ENCODE measurements around the gene UPK3A.
"Not testable (repeated sequence)": the region's sequence is repeated elsewhere in the genome, so short reads cannot be mapped to it uniquely, and the experiment has no call there.

The UPK3A gene

GRCh38 chr22:45285263-45286058, 712 bp downstream of the UPK3A start:
- DNase-seq, result no peak

- no peak for DNase-seq
Measured at GRCh38 chr22:45286854-45287551, 2.3 kb downstream of the UPK3A start.

DNA sequence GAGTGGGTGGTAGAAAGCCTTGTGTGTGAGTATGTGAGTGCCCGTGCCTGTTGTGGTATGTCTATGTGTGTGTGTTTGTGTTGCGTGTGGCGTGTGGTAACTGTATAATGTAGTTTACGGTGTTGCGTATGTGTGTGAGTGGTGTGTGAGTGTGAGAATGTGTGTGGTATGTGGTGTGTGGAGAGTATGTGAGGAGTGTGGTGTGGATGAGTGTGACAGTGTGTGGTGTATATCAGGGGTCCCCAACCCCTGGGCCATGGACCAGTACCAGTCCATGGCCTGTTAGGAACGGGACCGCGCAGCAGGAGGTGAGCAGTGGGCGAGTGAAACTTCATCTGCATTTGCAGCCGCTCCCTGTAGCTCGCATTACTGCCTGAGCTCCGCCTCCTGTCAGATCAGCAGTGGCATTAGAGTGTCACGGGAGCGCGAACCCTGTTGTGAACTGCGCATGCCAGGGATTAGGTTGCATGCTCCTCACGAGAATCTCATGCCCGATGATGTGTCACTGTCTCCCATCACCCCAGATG, 5.7 kb downstream of the UPK3A start:
- no peak for DNase-seq

DNA sequence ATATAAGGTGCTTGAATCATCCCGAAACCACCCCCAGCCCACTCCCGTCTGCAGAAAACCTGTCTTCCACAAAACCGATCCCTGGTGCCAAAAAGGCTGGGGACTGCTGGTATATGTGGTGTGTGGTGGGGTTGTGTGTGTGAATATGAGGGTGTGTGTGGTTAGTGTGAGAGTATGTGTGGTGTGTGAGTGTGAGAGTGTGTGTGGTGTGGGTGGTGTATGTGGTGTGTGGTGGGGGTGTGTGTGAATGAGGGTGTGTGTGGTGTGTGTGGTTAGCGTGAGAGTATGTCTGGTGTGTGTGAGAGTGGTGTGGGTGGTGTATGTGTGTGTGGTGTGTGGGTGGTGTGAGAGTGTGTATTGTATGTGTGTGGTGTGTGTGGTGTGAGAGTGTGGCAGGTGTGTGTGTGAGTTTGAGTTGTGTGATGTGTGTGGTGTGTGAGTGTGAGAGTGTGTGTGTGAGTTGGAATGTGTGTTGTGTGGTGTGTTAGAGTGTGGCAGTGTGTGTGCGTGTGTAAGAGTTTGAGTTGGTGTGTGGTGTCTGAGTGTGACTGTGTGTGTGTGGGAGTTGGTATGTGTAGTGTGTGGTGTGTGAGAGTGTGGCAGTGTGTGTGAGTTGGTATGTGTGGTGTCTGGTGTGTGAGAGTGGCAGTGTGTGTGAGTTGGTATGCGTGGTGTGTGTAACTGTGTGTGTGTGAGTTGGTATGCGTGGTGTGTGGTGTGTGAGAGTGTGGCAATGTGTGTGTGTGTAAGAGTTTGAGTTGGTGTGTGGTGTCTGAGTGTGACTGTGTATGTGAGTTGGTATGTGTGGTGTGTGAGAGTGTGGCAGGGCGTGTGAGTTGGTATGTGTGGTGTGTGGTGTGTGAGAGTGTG, 6.5 kb downstream of the UPK3A start:
- peak; percentile 35 to 36 for DNase-seq

GRCh38 chr22:45291931-45292290, 7.2 kb downstream of the UPK3A start:
- DNase-seq, result no peak

DNA sequence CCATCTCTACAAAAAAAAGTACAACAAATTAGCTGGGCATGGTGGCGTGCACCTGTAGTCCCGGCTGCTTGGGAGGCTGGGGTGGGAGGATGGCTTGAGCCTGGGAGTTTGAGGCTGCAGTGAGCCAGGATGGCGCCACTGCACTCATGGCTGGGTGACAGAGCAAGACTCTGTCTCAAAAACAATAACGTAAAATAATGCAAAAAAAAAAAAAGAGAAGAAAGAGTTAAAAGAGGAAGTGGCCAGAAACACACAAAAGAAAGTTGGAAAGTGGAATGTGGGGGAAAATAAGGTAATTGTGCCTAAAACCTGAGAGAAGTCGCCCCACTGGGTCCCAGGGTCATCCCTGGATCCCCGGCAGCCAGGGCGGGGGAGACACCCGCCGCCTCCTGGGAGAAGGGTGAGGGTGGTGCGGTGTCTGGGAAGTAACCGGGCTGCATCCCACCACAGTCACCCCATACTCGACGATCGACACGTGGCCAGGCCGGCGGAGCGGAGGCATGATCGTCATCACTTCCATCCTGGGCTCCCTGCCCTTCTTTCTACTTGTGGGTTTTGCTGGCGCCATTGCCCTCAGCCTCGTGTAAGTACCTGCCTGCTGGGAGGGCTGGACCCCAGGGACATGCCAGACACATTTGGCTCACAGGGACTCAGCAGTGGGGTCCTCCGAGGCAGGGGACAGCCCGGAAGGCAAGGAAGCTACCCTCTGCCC, 8.1 kb downstream of the UPK3A start:
- no peak for DNase-seq

DNA sequence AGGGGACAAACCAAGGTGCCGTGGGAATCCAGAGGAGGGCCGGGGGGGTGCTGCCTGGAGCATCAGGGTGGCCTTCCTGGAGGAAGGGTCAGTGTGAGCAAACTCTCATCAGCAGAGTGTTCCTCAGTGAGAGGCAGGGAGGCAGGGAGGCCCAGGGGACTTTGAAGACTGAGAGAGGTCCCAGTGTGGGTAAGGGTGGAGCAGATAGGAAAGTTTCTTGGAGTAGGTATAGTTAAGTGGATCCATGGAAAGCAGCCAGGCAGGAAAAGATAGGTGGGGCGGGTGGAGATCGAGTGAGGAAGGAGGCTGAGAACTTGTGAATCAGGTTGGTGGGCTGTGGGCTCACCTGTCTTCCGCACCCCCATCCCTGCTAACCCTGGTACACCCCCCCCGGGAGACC, 9.3 kb downstream of the UPK3A start:
- no peak for DNase-seq

DNA sequence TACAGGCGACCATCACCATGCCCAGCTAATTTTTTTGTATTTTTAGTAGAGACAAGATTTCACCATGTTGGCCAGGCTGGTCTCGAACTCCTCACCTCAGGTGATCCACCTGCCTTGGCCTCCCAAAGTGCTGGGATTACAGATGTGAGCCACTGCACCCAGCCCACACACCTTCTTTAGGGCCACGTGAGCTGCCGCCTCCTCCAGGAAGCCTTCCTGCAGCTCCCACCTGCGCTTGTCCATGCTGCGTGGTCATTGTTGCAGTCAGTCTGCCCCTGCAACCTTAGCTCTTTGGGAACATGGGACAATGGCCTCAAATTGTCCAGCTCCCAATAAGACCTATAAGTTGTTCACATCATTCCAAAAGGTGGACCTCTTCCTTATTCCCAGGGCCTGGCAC, 10.3 kb downstream of the UPK3A start:
- DNase-seq, result not testable (repeated sequence)

DNA sequence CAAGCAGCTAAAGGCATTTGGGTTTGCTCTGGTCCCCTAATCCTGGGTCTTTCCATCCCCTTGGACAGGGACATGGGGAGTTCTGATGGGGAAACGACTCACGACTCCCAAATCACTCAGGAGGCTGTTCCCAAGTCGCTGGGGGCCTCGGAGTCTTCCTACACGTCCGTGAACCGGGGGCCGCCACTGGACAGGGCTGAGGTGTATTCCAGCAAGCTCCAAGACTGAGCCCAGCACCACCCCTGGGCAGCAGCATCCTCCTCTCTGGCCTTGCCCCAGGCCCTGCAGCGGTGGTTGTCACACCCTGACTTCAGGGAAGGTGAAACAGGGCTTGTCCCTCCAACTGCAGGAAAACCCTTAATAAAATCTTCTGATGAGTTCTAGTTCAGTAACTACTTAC, 10.7 kb downstream of the UPK3A start:
- DNase-seq, result no peak

DNA sequence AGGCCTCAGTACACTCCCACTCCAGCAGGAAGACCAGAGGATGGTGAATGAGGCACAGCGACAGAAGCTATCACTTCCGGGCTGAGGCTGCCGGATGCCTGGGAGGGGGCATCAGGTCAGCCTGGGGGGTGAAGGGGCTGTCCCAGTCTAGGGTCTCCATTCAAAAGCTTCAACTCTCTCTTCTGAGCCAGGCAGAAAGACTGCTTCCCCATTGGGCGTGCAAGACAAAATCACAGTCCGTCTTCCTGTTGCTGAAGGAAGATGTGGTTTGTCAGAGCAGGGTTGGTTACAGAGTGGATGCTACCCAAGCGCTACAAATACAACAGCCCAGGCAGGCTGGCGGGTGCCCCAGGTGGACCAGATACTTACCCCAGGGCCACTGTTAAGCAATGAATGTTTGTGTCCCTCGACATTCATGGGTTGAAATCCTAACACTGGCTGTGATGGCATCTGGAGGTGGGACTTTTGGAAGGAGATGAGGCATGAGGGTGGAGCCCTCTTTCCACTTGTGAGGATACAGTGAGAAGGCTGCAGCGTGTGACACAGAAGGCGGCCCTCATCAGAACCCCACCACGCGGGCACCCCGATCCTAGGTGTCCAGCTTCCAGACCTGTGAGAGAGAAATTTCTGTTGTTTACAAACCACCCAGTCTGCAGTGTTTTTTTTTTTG, 12.0 kb downstream of the UPK3A start:
- peak in 1 of 2 experiments; percentile 38 for DNase-seq

- DNase-seq, result no peak
Measured at GRCh38 chr22:45298934-45299505, 14.3 kb downstream of the UPK3A start.

- DNase-seq, result no peak
Measured at GRCh38 chr22:45302751-45303150, 18.0 kb downstream of the UPK3A start.

DNA sequence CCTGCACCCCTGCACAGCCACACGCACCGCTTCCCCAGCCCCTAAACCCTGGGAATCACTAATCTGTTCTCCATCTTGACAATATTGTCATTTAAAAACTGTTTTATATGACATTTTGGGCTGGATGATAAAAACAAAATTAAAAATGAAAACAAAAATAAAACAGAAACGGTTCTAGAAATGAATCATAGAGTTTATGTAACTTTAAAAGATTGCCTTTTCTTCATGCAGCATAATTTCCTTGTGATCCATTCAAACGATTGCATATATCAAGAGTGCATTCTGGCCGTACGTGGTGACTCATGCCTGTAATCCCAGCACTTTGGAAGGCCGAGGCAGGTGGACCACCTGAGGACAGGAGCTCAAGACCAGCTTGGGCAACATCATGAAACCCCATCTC, 18.4 kb downstream of the UPK3A start:
- DNase-seq, result no peak

GRCh38 chr22:45304971-45305370, 20.2 kb downstream of the UPK3A start:
- no peak for DNase-seq

- no peak for DNase-seq
Measured at GRCh38 chr22:45305456-45306075, 20.8 kb downstream of the UPK3A start.

GRCh38 chr22:45306139-45306538, 21.4 kb downstream of the UPK3A start:
- DNase-seq, result no peak

DNA sequence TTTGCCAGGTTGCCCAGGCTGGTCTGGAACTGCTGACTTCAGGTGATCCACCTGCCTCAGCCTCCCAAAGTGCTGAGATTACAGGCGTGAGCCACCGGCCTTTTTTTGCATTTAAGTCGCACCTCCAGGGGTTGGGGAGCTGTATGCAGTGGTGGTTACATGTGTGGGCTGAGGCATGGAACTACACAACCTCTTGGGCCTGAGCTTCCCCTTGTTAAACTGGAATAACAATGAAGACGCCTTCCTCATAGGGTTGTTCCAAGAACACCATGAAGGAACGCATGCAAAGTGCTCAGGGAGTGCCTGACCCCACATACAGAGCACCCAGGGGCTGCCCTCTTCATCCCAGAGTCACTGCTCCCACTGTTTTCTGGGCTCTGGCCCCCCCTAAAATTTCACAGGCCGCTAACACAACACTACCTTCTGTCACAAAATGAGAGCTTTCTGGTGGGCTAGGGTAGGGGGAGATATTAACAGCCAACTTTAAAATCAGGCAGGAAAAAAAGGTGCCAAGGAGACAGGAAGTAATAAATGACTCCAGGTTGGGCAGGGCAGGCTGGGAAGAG, 23.7 kb downstream of the UPK3A start:
- DNase-seq, result no peak

- no peak for DNase-seq
Measured at GRCh38 chr22:45308957-45309421, 24.2 kb downstream of the UPK3A start.

GRCh38 chr22:45309422-45310227, 24.9 kb downstream of the UPK3A start, which contains the start of gene FAM118A:
FAM118A (plus strand) TSS chr22:45309934; CDS start chr22:45322380, 12,446 bp downstream.
- DNase-seq, result peak; percentile 100
